Stimulated activated CD4-positive, alpha-beta T cell treated with anti-CD3 and anti-CD28 coated beads, Interleukin-1b, Interleukin-23, amount 100 ng/mL, for 1 hour (primary cell): Measurements from ENCODE around the gene NR1H3.
"Not testable (repeated sequence)": the region's sequence is repeated elsewhere in the genome, so short reads cannot be mapped to it uniquely, and the experiment has no call there.

ENCODE experiments used
- DNase-seq, 2 donors: peaks; one replicate each; pipeline ENCODE4 v3.0.0-alpha.2; 2020; ENCODE audit warnings: low read depth in 2 of 2

The NR1H3 gene

DNA sequence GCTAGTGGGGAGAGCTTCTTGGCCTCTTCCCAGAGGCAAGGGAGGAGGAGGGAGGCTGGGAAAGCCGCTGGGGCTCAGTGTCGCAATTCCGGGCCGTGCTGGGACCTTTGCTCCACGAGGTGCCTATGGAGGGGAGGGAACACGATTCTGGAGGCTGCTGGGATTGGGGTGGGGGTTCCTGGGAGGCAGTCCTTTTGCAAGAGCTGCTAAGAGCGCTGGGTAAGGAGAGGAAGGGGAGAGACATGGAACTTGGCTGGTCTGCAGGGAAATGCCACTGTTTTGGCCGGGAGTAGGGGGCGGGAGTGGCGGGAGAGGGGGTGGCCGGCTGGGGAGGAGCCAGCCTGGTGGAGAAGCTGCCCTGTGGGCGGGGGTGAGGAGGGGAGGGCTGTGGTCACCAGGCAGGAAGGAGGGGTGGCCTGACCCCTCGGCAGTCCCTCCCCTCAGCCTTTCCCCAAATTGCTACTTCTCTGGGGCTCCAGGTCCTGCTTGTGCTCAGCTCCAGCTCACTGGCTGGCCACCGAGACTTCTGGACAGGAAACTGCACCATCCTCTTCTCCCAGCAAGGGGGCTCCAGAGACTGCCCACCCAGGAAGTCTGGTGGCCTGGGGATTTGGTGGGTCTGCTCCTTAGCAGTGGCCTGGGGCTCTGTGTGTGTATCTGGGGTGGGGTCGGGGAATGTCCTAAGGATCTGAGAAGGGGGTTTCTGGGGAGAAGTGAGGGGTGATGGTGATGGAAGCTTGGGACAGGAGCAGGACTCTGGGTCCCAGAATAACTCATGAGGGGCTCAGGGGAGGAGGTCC is at the start of gene NR1H3:
NR1H3 (plus strand) TSS at position 480 of the 800 bp plus-strand sequence. CDS start 1,221 bp downstream, outside the sequence.
- no peak for DNase-seq

DNA sequence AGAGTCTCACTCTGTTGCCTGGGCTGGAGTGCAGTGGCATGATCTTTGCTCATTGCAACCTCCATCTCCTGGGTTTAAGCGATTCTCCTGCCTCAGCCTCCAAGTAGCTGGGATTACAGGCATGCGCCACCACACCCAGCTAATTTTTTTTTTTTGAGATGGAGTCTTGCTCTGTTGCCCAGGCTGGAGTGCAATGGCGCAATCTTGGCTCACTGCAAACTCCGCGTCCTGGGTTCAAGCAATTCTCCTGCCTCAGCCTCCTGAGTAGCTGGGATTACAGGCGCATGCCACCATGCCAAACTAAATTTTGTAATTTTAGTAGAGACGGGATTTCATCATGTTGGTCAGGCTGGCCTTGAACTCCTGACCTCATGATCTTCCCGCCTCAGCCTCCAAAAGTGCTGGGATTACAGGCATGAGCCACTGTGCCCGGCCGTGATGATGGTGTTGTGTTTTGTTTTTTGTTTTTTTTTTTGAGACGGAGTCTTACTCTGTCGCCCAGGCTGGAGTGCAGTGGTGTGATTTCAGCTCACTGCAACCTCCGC is 49.7 kb upstream of the NR1H3 start:
- not testable (repeated sequence) for DNase-seq

DNA sequence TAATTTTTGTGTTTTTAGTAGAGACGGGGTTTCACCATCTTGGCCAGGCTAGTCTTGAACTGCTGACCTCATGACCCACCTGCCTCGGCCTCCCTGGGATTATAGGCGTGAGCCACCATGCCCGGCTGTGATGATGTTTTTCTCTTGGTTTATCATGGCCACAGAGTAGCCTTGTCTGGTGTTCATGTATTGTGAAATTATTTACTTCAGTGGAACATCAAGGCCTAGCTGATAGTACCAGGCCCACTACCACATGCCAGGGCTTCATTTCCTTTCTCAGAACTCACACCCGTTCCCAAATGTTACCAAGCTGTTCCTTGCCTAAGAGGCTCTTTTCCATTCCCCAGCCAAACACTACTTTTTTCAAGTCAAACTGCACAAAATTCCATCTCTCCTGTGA is 49.2 kb upstream of the NR1H3 start:
- no peak for DNase-seq

DNA sequence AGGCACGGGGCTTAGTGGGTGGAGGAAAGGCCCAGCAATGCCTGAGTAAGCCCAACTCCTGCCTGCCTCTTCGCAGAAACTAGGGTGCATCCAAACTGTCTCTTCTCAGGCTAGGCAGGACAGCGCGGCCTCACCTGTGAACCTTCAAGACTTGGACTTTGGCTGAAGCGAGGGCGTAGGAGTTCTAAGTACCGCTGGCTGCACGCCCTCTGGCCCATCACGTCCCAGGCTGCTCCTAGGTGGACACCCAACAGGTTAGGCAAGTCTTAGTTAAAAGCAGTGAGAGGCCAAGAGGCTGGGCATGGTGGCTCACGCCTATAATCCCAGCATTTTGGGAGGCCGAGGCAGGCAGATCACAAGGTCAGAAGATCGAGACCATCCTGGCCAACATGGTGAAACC is 44.9 kb upstream of the NR1H3 start:
- DNase-seq: no peak

DNA sequence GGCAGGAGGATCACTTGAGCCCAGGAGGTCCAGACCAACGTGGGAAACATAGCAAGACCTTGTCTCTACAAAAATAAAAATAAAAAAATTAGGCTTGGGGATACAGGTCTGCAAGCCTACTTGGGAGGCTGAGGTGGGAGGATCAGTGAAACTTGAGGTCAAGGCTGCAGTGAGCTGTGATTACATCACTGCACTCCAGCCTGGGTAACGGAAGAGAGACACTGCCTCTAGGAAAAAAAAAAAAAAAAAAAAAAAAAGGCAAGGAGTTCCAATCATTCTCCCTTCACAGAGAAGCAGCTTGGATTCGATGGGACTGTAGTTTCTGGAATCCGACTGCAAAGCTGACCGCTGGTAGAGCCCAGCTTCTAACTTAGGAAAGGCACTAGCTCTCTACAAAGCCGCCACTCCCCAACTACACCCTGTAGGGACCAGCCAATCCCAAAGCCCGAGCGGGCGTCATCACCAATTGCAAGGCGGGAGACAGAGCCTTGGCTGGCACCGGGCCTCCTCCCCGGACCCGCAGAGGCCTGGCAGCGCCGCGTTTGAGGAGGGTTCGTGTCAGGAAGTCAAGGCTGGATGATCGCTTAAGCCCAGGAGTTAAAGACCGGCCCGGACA is 43.7 kb upstream of the NR1H3 start:
- peak; percentile 46 to 53 for DNase-seq

DNA sequence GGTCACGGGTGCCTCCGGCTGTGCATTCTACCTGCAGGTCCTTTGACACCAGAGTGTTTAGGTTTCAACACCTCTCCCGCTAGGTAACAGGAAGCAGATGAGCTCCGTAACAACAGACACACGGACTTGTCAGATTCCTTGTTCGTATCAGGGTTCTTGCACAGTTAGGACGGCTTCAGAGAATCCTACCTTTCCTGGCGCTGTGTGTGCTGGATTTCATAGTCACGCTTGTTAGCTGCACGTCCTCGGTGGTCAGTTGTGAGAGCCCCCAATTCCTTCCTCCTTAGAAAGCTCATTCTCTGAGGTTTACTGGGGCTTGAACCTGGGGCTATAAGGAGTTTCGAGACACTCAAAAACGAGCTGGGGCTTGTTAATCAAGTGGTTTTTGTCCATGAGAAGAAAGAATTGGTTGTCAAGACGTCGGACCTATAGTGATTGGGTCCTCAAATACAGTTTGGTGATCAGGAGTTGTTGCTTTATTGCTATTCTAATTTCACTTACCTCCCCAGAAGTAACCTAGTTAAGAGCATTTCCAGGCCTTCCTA is 42.4 kb upstream of the NR1H3 start:
- peak in 1 of 2 donors; percentile 27 for DNase-seq

DNA sequence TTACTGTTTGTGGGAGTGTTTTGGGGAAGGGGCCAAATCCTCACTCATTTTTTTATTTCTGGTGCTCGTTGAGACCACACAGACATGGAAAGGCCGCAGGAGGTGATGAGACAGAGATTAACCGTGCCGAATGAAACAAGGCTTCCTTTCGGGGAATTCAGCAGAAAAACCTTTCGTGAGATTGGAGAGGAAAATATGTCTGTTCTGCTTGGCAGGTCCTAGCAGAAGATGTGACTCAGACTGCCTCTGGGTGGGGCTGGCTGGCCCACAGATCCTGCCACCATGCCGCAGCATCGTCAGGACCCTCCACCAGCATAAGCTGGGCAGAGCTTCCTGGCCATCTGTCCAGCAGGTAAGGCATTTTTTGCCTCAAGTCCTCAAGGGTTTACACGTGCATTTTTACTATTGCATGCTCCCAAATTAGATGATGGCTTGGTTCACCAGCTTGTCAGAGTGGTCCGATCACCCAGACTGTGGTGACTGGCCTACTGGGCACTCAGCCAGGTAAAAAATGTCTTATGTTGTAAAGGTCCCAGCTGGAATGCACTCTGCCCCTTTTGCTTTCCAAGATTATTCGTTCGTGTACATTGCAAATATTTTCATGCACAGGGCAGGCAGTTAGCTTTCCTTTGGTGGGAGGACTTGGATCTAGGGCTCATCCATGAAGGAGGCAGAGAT is 41.5 kb upstream of the NR1H3 start:
- DNase-seq: peak; percentile 29 to 32

DNA sequence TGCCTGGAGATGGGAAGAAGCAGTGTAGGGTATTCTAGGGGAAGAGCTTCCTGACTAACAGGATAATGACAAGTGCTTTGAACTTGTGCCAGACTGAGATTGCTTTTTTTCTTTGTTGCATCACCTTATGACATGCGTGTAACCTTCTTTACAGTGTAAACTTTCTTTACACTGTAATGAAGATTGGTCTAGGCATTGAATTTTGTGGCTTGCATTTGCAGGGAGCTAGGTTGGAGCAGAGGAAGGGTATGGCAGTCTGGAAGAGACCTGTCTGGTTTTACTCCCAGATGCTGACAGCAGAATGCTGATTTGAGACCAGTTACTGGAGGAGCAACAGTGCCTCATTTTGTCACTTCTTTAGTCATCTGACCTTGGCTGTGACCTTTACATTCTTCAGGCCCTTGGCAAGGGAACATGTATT is 37.4 kb upstream of the NR1H3 start:
- DNase-seq: no peak

DNA sequence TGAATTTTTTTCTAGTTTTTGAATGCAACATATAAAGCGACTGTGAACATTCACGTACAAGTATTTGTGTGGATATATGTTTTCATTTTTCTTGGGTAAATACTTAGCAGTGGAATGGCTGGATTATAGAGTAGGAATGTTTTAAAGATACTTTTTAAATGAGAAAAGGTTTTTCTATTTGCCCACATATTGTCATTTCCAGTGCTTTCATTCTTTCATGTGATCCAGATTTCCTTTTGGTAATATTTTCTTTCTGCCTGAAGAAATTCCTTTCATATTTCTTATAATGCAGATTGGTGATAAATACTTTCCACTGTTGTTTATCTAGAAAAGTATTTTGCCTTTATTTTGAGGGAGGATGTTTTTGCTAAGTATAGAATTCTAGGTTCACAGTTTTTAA is 35.1 kb upstream of the NR1H3 start:
- no peak for DNase-seq

DNA sequence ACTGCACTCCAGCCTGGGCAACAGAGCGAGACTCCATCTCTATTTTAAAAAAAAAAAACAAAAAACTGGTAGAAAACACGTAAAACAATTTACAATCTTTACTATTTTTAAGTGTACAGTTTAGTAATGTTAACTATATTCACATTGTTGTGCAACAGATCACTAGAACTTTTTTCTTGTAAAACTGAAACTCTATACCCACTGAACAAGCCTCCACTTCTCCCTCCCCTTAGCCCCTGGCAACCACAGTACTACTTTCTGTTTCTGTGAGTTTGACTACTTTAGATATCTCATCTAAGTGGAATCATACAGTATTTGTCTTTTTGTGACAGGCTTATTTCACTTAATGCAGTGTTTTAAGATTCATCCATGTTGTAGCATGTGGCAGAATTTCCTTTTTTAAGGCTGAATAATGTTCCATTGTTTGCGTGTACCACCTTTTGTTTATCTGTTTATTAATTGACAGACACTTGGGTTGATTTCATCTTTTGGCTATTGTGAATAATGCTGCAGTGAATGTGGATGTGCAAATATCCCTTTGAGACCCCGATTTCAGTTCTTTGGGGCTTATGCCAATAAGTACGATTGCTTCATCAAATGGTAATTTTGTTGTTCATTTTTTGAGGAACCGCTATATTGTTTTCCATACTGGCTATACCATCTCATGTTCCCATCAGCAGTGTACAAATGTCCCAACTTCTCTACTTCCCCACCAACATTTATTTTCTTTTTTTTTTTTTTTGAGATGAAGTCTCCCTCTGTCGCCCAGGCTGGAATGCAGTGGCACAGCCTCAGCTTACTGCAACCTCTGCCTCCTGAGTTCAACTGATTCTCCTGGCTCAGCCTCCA is 32.0 kb upstream of the NR1H3 start:
- DNase-seq: no peak

DNA sequence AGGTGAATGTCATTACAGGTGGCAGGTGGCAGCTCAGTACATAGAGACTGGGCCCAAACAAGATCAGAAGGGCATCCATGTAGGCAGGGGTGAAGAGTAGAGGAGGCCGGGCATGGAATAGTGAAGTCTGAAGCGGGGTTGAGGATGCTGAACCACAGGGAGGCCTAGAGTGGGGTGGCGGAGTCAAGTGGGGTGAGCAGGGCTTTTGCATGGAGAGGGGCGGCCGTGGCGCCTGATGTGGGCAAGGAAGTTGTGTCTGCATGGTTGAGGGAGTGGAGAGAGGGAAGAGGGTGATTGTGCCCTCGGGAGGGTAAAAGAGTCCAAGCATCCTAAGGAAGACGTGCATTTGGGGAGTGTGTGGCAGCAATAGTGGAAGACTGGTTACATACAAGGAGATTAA is 28.6 kb upstream of the NR1H3 start:
- no peak for DNase-seq

DNA sequence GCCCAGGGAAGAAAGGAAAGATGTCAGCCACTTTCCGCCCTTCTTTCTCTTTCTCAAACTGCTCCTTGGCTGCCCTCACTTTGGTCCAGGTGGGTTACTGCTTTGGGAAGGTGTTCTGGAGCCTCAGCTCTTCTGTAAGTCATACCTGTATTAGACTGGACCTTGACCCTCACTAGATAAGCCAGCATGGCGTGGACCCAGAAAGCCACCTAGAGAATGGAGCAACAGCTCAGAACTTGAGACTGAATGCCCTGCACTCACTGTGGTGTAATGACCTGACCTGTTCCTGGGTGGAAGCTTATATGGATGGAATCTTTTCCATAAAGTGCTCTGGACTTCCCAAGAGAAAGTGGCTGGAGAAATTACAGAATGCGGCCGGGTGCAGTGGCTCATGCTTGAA is 24.7 kb upstream of the NR1H3 start:
- no peak for DNase-seq

DNA sequence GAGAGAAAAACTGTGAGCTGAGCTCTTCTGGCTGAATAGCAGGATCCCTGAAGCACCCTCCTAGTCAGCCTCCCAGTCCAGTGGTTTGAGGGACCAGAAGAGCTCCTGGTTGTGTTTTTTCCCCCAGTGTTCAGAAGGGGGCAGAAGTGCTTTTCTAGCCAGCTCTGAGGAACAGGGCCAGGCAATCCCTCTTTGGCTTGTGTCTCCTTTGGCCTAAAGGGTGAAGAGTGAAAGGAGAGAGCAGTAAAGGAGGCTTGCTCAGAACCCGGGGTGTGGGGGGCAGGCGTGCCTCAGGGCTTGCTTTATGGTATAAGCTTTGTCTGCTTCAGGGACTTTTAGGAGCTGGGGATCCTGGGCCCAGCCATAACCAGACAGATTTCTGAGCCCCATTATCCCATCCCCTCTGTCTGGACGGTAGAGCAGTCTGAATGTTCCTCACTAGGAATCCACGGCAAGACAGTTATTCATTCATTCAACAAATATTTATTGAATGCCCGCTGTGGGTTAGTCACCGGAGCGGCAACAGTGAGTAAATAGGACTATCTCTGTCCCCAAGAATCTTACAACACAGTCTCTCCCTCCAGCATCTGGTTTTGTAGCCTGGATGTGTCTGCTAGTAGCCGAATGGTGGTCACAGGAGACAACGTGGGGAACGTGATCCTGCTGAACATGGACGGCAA is 23.7 kb upstream of the NR1H3 start:
- no peak for DNase-seq

DNA sequence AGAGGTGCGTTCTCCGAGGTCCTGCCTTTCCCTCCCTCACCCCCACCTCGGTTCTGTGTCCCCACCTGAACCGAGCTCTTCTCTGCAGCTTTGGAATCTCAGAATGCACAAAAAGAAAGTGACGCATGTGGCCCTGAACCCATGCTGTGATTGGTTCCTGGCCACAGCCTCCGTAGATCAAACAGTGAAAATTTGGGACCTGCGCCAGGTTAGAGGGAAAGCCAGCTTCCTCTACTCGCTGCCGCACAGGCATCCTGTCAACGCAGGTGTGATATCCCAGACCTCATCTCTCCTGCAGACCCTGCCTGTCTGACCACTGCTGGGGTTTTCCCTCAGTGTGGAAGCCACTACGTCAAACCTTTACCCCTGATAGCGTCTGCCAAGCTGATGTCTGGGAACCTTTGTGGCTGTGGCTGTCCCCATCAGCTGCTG is 23.1 kb upstream of the NR1H3 start:
- peak in 1 of 2 donors; percentile 38 for DNase-seq

DNA sequence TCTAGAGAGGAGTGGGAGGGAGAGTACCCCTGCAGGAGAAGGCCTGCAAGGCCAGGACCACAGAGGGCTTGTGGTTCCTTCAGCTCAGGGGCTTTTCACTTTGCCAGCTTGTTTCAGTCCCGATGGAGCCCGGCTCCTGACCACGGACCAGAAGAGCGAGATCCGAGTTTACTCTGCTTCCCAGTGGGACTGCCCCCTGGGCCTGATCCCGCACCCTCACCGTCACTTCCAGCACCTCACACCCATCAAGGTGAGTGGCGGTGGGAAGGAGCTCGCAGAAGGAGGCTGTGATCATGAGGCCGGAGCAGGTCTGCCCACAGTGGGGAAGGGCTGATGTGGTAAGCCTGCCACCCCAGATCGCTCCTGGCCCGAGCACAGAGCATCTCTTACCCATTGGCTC is 22.6 kb upstream of the NR1H3 start:
- DNase-seq: no peak

DNA sequence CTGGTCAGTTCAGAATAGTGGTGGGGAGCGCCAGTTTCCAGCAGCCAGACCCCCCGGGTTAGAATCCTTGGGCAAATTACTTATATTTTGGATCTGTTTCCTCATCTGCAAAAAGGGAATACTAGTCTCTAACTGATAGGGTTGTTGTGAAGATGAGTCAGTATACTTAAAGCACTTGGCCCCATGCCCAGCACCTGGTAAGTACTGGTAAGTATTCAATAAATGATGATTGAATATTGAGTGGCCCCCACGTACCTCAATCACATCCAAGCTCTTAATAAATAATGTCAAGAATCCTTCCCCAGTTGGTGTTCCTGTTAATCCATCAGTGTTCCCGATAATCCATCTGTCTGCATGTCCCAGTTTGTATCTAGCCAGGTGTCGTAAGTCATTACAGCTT is 21.3 kb upstream of the NR1H3 start:
- DNase-seq: no peak

DNA sequence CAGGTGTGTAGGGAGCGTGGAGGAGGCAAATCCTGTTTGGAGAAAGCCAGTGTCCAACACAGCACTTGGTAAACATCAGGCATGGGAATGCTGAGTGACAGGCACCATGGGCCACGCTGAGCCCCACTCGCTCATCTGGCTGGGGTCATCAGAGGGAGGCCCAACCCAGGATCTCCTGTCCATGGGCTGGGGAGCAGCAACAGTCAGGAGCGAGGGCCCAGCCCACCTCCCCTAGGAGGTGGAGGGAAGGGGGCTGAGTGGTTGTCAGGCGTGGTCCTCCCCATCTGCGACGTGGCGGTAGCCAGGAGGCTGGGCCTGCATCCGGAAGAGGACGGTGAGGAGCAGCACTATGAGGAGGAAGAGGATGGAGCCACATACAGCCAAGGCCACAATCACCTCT is 17.9 kb upstream of the NR1H3 start:
- no peak for DNase-seq

DNA sequence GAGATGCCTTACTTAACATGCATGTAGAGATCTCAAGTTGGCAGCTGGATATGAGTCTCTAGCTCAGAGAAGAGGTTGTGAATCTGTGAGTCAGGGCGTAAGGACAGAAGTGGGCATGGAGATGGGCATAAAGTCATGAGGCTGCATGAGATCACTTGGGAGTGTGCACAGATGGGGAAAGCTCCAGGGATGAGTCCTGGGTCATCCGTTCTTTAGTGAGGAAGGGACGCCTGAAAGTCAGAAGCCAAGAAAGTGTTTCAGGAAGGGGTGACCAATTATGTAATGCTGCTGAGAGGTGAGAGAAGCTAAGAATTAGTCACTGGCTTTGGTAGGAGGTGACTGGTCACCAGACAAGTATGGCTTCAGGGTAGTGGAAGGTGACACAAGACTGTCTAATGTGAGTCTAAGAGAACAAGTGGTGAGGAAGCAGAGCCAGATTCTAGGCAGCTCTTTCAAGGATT is 15.9 kb upstream of the NR1H3 start:
- no peak for DNase-seq

DNA sequence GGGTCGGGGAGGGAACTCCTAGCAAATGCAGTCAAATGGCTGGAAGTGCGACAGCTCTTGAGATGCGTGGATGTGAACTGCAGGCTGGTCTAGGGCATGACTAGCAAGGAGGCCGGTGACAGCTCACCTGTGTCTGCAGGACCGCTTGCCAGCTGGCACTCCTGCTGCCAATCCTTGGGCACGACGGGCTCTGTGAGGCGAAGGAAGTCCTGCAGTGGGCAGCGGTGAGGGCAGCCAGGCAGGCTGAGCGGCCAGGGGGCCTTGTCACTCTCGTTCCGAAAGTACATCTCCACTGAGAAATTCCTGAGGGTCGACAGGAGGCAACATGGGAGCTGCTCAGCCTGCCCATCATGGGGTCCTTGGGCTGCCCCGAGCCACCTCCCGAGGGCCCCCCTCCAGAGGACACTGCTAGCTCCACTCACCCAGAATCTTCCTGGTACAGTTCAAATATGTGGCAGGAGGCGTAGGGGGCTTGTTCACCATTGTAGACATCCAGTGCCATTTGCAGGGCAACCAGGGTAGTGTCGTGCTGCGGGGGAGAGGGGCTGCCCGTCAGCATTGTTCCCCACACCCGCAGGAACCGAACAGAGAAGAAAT is 15.1 kb upstream of the NR1H3 start:
- DNase-seq: no peak

DNA sequence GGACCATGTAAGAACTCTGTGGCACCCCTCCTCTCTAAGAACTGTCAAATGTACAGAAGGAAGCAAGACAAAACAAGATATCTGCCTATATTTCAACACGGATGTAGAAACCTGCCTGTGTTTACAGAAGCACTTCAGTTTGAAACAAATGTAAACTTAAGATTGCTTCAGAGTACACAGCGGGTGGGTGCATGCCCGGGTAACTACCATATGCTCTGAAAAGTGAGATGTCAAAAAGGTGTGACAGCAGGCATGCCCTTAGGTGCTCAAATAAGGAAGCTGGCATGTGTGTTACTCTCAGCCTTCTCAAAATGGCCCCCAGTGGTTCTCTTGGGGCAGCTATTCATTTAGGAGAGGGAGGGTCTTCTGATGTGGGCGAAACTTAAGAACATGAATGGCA is 14.3 kb upstream of the NR1H3 start:
- DNase-seq: no peak
